ENCODE results near the gene EZR.

The EZR gene

DNA sequence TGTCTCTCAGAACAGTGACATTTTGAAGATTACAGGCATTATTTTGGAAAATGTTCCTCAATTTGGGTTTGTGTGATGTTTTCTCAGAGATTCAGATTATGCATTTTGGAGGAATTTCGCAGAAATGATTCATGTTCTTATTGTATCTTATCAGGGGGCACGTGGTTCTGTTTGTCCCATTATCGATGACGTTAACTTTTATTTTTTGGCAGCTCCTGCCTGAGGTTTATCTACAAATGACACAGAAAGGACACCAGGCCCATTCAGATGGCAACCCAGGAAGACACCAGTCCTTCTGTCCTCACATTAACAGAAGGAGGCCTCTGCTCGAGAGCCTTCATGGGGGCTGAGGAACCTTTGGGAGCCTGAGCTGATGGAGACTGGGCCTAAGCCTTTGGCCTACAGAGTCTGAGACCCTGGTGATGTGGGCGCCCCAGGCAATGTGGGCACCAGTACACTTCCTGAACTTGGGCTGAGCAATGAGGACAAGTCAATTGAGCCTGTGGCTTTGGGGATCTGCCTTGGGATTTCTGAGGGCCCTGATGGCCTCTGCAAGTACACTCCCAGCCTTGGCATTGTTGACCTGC lies 41.2 kb upstream of the EZR start:
- no peak for DNase-seq (ENCODE audit: low read depth)
- H3K4me3 ChIP-seq (ENCODE audit: low read depth, low read length), result no peak overlapping the region
- TF ChIP-seq, protein P1, sequence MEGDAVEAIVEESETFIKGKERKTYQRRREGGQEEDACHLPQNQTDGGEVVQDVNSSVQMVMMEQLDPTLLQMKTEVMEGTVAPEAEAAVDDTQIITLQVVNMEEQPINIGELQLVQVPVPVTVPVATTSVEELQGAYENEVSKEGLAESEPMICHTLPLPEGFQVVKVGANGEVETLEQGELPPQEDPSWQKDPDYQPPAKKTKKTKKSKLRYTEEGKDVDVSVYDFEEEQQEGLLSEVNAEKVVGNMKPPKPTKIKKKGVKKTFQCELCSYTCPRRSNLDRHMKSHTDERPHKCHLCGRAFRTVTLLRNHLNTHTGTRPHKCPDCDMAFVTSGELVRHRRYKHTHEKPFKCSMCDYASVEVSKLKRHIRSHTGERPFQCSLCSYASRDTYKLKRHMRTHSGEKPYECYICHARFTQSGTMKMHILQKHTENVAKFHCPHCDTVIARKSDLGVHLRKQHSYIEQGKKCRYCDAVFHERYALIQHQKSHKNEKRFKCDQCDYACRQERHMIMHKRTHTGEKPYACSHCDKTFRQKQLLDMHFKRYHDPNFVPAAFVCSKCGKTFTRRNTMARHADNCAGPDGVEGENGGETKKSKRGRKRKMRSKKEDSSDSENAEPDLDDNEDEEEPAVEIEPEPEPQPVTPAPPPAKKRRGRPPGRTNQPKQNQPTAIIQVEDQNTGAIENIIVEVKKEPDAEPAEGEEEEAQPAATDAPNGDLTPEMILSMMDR (IDR thresholded peaks at IDR 0.05; ENCODE audit: insufficient read depth, low read depth, low read length, missing control alignments), result no peak

- no peak for DNase-seq (ENCODE audit: low read depth)
- TF ChIP-seq, protein P1 (IDR thresholded peaks at IDR 0.05; ENCODE audit: insufficient read depth, low read depth, low read length, missing control alignments), result no peak
- H3K4me3 ChIP-seq (ENCODE audit: low read depth, low read length), result no peak overlapping the region
These were observed 37.1 kb upstream of the EZR start for GRCh38 chr6:158856261-158856660.

- TF ChIP-seq, protein P1 (IDR thresholded peaks at IDR 0.05; ENCODE audit: insufficient read depth, low read depth, low read length, missing control alignments), result no peak
- no peak for DNase-seq (ENCODE audit: low read depth)
- peak overlapping the region; percentile 43 for H3K4me3 ChIP-seq (ENCODE audit: low read depth, low read length)
These were observed 35.3 kb upstream of the EZR start for GRCh38 chr6:158854214-158855101.

DNA sequence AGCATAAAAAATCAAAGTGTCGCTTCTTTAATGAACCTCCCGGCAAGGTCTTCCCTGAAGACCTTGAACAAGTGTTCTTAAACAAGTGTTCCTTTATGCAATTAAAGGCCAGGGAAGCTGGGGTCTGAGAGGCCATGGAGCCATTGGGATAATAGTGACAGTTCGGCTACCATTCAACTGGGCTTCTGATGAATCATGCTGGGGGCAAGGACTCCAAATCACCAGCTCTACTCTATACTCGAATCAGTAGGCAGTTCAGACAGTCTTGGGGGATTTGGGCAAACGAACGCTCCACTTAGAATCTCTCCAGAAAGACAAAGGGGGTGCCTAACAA lies 34.7 kb upstream of the EZR start:
- TF ChIP-seq, protein P1 (IDR thresholded peaks at IDR 0.05; ENCODE audit: insufficient read depth, low read depth, low read length, missing control alignments), result no peak
- peak overlapping the region; percentile 43 for H3K4me3 ChIP-seq (ENCODE audit: low read depth, low read length)
- DNase-seq (ENCODE audit: low read depth), result no peak

GRCh38 chr6:158853072-158853879 lies 34.1 kb upstream of the EZR start:
- peak overlapping the region; percentile 43 for H3K4me3 ChIP-seq (ENCODE audit: low read depth, low read length)
- TF ChIP-seq, protein P1 (IDR thresholded peaks at IDR 0.05; ENCODE audit: insufficient read depth, low read depth, low read length, missing control alignments), result no peak
- peak; percentile 86 for DNase-seq (ENCODE audit: low read depth)

DNA sequence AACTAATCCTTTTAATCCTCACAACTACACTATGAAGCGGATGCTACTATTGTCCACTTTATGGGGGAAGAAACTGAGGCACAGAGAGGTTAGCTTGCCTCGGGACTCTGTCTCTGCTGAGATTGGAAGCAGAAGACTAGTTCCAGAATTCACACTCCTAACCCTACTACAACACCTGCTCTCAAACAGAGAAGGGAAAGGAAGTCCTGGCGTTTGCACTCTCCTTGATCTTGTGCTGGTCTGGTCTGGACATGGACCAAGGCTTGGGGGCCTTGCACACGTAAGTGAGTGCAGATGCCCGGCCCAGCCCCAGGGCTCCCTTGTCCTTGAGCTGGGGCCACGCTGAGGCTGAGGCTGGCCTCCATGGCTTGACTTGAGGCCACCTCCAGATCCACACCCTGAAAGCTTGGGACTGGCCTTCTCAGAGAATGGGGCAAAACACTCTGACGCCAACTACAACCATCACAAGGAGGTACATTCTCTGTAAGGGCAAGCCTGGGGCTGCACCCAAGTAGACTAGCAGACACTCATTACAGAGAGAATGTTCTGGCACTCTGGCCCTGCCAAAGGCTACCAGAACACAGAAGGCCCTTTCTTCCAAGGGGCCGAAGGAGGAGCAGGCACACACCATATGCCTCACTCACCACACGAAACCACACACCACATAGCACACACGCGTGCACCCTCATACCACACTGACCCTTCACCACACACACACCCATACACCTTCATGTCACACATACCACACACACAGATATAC lies 33.3 kb upstream of the EZR start:
- H3K4me3 ChIP-seq (ENCODE audit: low read depth, low read length), result no peak overlapping the region
- TF ChIP-seq, protein P1 (IDR thresholded peaks at IDR 0.05; ENCODE audit: insufficient read depth, low read depth, low read length, missing control alignments), result no peak
- DNase-seq (ENCODE audit: low read depth), result no peak
